Choroid plexus epithelial cell (primary cell): Measurements from ENCODE around the gene SAP30BP.

ENCODE experiments used
- DNase-seq: peaks from one replicate; pipeline ENCODE4 v3.0.0-alpha.2; 2010; ENCODE audit warnings: low read depth
- H3K4me3 ChIP-seq: 2 replicates; pipeline ENCODE4 v1.5.1; 2011; ENCODE audit warnings: low read depth, mild to moderate bottlenecking, control low read depth, low read length, moderate library complexity
- TF ChIP-seq, protein P1 (sequence below): conservative IDR thresholded peaks from 2 replicates; pipeline ENCODE4 v1.5.1; 2011; ENCODE audit warnings: low read depth, mild to moderate bottlenecking, control low read depth, inconsistent platforms, low read length, moderate library complexity

The SAP30BP gene

DNA sequence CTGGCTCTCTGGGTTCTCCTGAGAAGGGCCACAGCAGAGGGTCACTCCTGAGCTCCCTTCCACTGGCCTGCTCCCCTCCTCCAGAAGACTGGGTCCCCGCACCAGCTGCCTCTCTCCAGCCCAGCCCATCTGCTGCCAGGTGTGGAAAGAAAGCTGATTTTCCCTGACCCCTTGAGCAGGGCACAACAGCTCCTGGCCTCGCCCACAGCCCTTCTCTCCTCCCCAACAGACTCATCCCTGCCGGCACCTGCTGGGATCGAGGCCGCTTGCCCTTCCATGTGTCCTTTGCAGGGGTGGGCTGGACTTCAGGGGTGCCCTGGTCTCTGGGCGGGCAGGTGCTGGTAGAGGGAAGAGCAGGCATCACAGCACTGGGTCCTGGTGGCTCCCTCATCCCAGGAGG lies 38.7 kb upstream of the SAP30BP start:
- TF ChIP-seq, protein P1, sequence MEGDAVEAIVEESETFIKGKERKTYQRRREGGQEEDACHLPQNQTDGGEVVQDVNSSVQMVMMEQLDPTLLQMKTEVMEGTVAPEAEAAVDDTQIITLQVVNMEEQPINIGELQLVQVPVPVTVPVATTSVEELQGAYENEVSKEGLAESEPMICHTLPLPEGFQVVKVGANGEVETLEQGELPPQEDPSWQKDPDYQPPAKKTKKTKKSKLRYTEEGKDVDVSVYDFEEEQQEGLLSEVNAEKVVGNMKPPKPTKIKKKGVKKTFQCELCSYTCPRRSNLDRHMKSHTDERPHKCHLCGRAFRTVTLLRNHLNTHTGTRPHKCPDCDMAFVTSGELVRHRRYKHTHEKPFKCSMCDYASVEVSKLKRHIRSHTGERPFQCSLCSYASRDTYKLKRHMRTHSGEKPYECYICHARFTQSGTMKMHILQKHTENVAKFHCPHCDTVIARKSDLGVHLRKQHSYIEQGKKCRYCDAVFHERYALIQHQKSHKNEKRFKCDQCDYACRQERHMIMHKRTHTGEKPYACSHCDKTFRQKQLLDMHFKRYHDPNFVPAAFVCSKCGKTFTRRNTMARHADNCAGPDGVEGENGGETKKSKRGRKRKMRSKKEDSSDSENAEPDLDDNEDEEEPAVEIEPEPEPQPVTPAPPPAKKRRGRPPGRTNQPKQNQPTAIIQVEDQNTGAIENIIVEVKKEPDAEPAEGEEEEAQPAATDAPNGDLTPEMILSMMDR, result no peak
- no peak overlapping the region for H3K4me3 ChIP-seq
- DNase-seq, result no peak

DNA sequence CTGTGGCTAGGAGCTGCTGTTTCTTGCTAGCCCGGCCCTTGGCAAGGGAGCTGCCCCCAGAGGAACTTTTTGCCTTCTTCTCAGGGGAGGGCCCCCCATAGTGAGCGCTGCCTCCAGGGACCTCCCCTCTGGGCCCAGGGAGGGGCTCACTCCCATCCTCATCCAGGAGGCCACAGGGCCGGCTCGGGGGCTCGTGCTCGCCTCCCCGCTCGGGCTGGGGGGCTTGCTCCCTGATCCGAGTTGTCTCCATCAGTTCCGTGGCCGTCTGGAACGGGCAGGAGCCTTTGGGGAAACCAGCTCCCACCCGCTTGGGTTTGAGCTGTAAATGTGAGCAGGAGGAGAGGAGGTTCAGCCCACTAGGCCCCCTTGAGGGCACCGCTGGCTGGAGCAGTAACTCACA lies 38.0 kb upstream of the SAP30BP start:
- TF ChIP-seq, protein P1, result no peak
- no peak for DNase-seq
- no peak overlapping the region for H3K4me3 ChIP-seq

GRCh38 chr17:75630071-75630917 lies 36.8 kb upstream of the SAP30BP start:
- DNase-seq, result no peak
- TF ChIP-seq, protein P1, result no peak
- no peak overlapping the region for H3K4me3 ChIP-seq

- DNase-seq, result no peak
- no peak overlapping the region for H3K4me3 ChIP-seq
- TF ChIP-seq, protein P1, result no peak
Measured at GRCh38 chr17:75631353-75631752, 35.8 kb upstream of the SAP30BP start.

GRCh38 chr17:75632428-75632827 lies 34.7 kb upstream of the SAP30BP start:
- TF ChIP-seq, protein P1, result no peak
- DNase-seq, result no peak
- H3K4me3 ChIP-seq, result no peak overlapping the region

DNA sequence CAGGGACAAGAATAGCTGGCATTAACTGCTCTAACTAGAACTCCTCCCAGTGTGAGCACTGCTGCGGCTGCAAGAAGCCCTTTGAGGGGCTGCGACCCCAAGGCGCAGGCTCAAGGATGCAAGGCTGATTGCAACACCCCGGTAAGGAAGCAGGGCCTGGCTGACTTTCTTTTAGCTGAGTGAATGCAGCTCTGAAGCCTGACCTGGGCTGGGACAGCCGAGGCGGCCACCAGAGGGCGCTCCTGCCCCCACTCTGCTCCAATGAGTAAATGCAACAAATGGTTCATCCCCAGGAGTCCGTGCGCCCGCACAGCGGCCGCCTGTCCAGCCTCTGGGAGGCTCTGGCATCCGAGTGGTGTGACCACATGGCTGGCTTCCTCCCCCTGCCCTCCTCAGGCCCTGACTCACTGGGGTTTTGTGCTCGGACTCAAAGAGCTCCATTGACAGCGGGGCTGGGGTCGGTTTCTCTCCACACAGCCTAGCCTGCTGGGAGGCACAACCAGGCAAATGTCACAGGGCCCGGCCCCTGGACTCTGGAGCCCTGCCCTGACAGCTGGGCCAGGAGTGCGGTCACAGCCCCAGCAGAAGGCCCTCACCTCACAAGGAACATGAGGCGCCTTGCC lies 34.2 kb upstream of the SAP30BP start, which contains the start of gene SMIM5:
SMIM5 (plus strand) TSS at position 572 of the 623 bp plus-strand sequence. CDS start 6,768 bp downstream, outside the sequence.
- peak; percentile 93 for DNase-seq
- TF ChIP-seq, protein P1, result peak; percentile 93
- no peak within 1 kb of the TSS for H3K4me3 ChIP-seq
